Natural killer cell (primary cell): ENCODE data around the gene KANSL1. TPM values are rescaled to one million over a fixed set of nuclear protein-coding genes. Genes with fewer than 3 reads are reported as not detected.

Source experiments
- ATAC-seq, 3 donors: fragments of 150-1000 bp in 2 of 3; fragments of 200-7000 bp in 1 of 3; cut with Tn5 transposase; 1 replicate in 1 of 3; 2 replicates in 2 of 3; pipeline ENCODE4 v1.10.0; 2021; ENCODE audit warnings: mild to moderate bottlenecking in 2 of 3, moderate library complexity in 2 of 3
- DNase-seq, 2 donors: peaks; one replicate each; pipeline versions ENCODE4 v3.0.0 to v3.0.0-alpha.2; 2013 to 2021; ENCODE audit warnings: mixed read lengths in 1 of 2
- H3K27ac ChIP-seq: one replicate; pipeline ENCODE4 v1.5.1; 2013; ENCODE audit warnings: mild to moderate bottlenecking, low read length
- H3K27me3 ChIP-seq: one replicate; pipeline ENCODE4 v1.6.1; 2013; ENCODE audit warnings: low read length; ENCODE audit not compliant: control insufficient read depth, insufficient read depth
- H3K36me3 ChIP-seq: one replicate; pipeline ENCODE4 v1.6.1; 2013; ENCODE audit warnings: low read length; ENCODE audit not compliant: control insufficient read depth, insufficient read depth
- H3K4me1 ChIP-seq: one replicate; pipeline ENCODE4 v1.6.1; 2013; ENCODE audit warnings: low read length; ENCODE audit not compliant: control insufficient read depth, insufficient read depth
- H3K4me3 ChIP-seq: one replicate; pipeline ENCODE4 v1.5.1; 2013; ENCODE audit warnings: low read length
- H3K9me3 ChIP-seq: one replicate; pipeline ENCODE4 v1.6.1; 2013; ENCODE audit warnings: low read length; ENCODE audit not compliant: control insufficient read depth, insufficient read depth
- H3K27ac Mint-ChIP-seq, 2 donors: one replicate each; pipeline ENCODE4 v1.8.0; 2022; ENCODE audit warnings: mild to moderate bottlenecking in 2 of 2, mixed read lengths in 2 of 2, moderate library complexity in 1 of 2
- H3K27me3 Mint-ChIP-seq, 2 donors: one replicate each; pipeline ENCODE4 v1.8.0; 2022; ENCODE audit warnings: low read depth in 2 of 2, mixed read lengths in 2 of 2
- H3K36me3 Mint-ChIP-seq: one replicate; pipeline ENCODE4 v1.8.0; 2022; ENCODE audit warnings: mixed read lengths
- H3K4me1 Mint-ChIP-seq, 2 donors: one replicate each; pipeline ENCODE4 v1.8.0; 2022; ENCODE audit warnings: mixed read lengths in 2 of 2
- H3K4me3 Mint-ChIP-seq: one replicate; pipeline ENCODE4 v1.8.0; 2022; ENCODE audit warnings: mild to moderate bottlenecking, moderate library complexity, mixed read lengths
- H3K9me3 Mint-ChIP-seq, 2 donors: one replicate each; pipeline ENCODE4 v1.8.0; 2022; ENCODE audit warnings: mixed read lengths in 2 of 2
- CTCF ChIP-seq: fragments of 200-600 bp; IDR thresholded peaks from one replicate; pipeline ENCODE4 v1.8.0; 2022; ENCODE audit warnings: antibody characterized with exemption
- WGBS: methylation state at CpG from one replicate; pipeline ENCODE4 v1.1.7; 2013; ENCODE audit warnings: missing lambda C conversion rate; ENCODE audit not compliant: insufficient coverage; 5-methylcytosine and 5-hydroxymethylcytosine counted together
- intact Hi-C: fragments of 100-400 bp; cut with micrococcal nuclease; formaldehyde crosslinking; loops from one replicate; pipeline ENCODE4 v1.14.2; 2022
- total RNA-seq, 4 donors: library from RNA; stranded (reverse); fragments of 120-200 nt in 1 of 4; gene quantifications; one replicate each; pipeline versions ENCODE4 v1.2.3 to v1.2.4, GENCODE V29; 2013 to 2022

Gene KANSL1
- total RNA-seq, 3 donors from 2014 or later (not counting 1 experiment from before 2014, with no cell fraction given), result 202 to 240 (median 220) TPM

GRCh38 chr17:46150216-46150963, 42.8 kb downstream of the KANSL1 start:
- intact Hi-C loops, result loop anchor here (5.0 kb wide), 1 partner anchor 33 kb away; no protein-coding TSS in a partner anchor
- no peaks in the 10 kb centered on the region for H3K9me3 Mint-ChIP-seq

GRCh38 chr17:46148247-46148646, 45.0 kb downstream of the KANSL1 start:
- H3K4me1 ChIP-seq, result peaks cover 33% of the 10 kb centered on the region

More at GRCh38 chr17:46150216-46150963, 42.8 kb downstream of the KANSL1 start:
- H3K4me1 ChIP-seq, result peaks cover 49% of the 10 kb centered on the region
- no peak overlapping the region for H3K4me3 ChIP-seq
- H3K4me3 Mint-ChIP-seq, result peak overlapping the region; percentile 2
- no peak for ATAC-seq
- H3K9me3 ChIP-seq, result no peaks in the 10 kb centered on the region
- WGBS, result no CpG with 5 or more reads among the region's 2 CpGs
- peaks cover 84 to 88% of the 10 kb centered on the region in 2 donors for H3K4me1 Mint-ChIP-seq
- no peaks in the 10 kb centered on the region for H3K27me3 ChIP-seq
- H3K36me3 Mint-ChIP-seq, result no peaks in the 10 kb centered on the region
- no peaks in the 10 kb centered on the region for H3K36me3 ChIP-seq
- DNase-seq, result no peak
- no peak for TF ChIP-seq CTCF
- no peaks in the 10 kb centered on the region for H3K27me3 Mint-ChIP-seq
- no peak overlapping the region for H3K27ac ChIP-seq
- H3K27ac Mint-ChIP-seq, result peak overlapping the region; percentile 21 to 43

GRCh38 chr17:46147296-46147695, 45.9 kb downstream of the KANSL1 start:
- DNase-seq (peak; percentile 21 to 35), ATAC-seq (peak; percentile 31 to 74 (median 72))
- 13% methylated on average over 1 of the region's 4 CpGs for WGBS

More at GRCh38 chr17:46148247-46148646, 45.0 kb downstream of the KANSL1 start:
- peak overlapping the region; percentile 75 for H3K4me3 Mint-ChIP-seq
- peaks cover 85 to 92% of the 10 kb centered on the region in 2 donors for H3K4me1 Mint-ChIP-seq
- peak overlapping the region; percentile 8 for H3K27ac ChIP-seq
- intact Hi-C loops, result no loop called here
- H3K9me3 Mint-ChIP-seq, result no peaks in the 10 kb centered on the region
- WGBS, result 31% methylated on average over 3 of the region's 4 CpGs
- DNase-seq, result no peak
- ATAC-seq, result peak in 2 of 3 donors; percentile 19 to 20
- H3K27me3 ChIP-seq, result no peaks in the 10 kb centered on the region
- H3K36me3 Mint-ChIP-seq, result no peaks in the 10 kb centered on the region
- H3K4me3 ChIP-seq, result no peak overlapping the region
- H3K9me3 ChIP-seq, result no peaks in the 10 kb centered on the region
- no peak for TF ChIP-seq CTCF
- H3K27ac Mint-ChIP-seq, result peak overlapping the region; percentile 74 to 84
- H3K27me3 Mint-ChIP-seq, result no peaks in the 10 kb centered on the region
- H3K36me3 ChIP-seq, result no peaks in the 10 kb centered on the region

More at GRCh38 chr17:46147296-46147695, 45.9 kb downstream of the KANSL1 start:
- Histone ChIP-seq H3K27me3 (no peaks in the 10 kb centered on the region), H3K27ac (no peak overlapping the region), H3K9me3 (no peaks in the 10 kb centered on the region), H3K4me1 (peaks cover 33% of the 10 kb centered on the region), H3K4me3 (no peak overlapping the region), H3K36me3 (no peaks in the 10 kb centered on the region)
- peaks cover 82% of the 10 kb centered on the region in 2 donors for H3K4me1 Mint-ChIP-seq
- H3K27ac Mint-ChIP-seq, result peak overlapping the region; percentile 74 to 84
- TF ChIP-seq CTCF, result no peak
- no peaks in the 10 kb centered on the region for H3K9me3 Mint-ChIP-seq
- H3K27me3 Mint-ChIP-seq, result no peaks in the 10 kb centered on the region
- no peaks in the 10 kb centered on the region for H3K36me3 Mint-ChIP-seq
- peak overlapping the region; percentile 75 for H3K4me3 Mint-ChIP-seq
- intact Hi-C loops, result no loop called here
